Fibroblast of pulmonary artery (primary cell): ENCODE results near the gene FAM210A.

ENCODE experiments used
- DNase-seq: peaks from one replicate; pipeline ENCODE4 v3.0.0-alpha.2; 2010; ENCODE audit warnings: low read depth
- H3K4me3 ChIP-seq: replicated peaks from 2 replicates; pipeline ENCODE4 v1.5.1; 2011; ENCODE audit warnings: low read depth, mild to moderate bottlenecking, control low read depth, low read length, moderate library complexity
- TF ChIP-seq, protein P1 (sequence below): IDR thresholded peaks from 2 replicates; pipeline ENCODE4 v1.5.1; 2011; ENCODE audit warnings: mild to moderate bottlenecking, control low read depth, low read length, inconsistent platforms; ENCODE audit errors: missing control alignments

Gene FAM210A

GRCh38 chr18:13619505-13620205, 106.7 kb downstream of the FAM210A start:
- TF ChIP-seq, protein P1, sequence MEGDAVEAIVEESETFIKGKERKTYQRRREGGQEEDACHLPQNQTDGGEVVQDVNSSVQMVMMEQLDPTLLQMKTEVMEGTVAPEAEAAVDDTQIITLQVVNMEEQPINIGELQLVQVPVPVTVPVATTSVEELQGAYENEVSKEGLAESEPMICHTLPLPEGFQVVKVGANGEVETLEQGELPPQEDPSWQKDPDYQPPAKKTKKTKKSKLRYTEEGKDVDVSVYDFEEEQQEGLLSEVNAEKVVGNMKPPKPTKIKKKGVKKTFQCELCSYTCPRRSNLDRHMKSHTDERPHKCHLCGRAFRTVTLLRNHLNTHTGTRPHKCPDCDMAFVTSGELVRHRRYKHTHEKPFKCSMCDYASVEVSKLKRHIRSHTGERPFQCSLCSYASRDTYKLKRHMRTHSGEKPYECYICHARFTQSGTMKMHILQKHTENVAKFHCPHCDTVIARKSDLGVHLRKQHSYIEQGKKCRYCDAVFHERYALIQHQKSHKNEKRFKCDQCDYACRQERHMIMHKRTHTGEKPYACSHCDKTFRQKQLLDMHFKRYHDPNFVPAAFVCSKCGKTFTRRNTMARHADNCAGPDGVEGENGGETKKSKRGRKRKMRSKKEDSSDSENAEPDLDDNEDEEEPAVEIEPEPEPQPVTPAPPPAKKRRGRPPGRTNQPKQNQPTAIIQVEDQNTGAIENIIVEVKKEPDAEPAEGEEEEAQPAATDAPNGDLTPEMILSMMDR: no peak
- no peak for DNase-seq
- no peak overlapping the region for H3K4me3 ChIP-seq

DNA sequence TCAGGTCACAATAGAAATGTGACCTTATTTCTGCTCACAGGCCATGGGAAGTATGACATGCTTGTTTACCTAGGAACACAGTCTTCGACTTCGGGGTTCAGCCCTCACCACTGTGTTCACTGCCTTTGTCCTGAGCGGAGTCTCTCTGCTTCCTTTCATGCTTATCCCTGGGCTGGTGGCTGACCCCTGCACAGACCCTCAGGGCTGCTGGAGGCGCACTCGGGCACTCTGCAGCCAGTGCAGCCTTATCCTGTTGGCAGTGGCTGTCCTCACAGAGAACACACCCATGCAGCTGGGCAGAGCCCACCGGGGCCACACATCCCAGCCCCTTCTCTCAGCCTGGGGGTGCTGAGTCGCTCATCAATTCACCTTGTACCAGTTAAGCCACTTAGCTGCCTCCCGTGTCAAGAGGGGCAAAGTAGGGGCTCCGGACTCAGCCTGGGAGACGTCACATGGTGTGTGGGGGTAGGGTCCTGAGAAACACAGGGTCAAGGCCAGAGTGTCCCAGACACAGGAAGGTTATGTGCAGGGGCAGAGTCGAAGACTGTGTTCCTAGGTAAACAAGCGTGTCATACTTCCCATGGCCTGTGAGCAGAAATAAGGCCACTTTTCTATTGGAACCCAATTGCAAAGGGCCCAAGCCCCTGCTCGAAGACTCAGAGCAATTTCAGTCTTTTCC, 107.5 kb downstream of the FAM210A start:
- TF ChIP-seq, protein P1: no peak
- H3K4me3 ChIP-seq: no peak overlapping the region
- DNase-seq: no peak

- H3K4me3 ChIP-seq: no peak overlapping the region
- TF ChIP-seq, protein P1: no peak
- no peak for DNase-seq
These were observed 108.4 kb downstream of the FAM210A start for GRCh38 chr18:13617826-13618515.

DNA sequence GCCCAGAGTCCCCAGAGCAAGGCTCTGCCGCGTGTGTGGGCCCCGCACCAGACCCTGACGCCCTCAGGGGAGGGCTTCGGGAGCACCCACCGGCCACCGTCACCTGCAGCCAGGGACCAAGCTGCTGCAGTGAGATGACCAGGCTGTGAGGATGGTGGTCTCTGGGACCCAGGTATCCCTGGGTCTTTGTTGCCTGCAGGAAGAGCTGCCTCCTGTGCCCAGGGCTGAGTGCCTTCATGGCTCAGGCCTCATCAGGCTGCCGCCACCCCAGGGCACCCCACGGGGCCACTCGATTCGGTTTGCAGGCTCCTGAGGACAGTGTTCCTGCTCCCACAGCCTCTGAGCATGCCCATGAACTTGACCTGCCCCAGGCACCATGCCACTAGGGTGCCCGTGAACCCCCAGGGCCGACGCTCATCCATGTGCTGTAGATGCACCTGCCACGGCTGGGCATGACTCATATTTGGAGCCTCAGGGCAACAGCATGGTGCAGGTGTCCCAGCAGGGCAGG, 109.8 kb downstream of the FAM210A start:
- TF ChIP-seq, protein P1: no peak
- no peak overlapping the region for H3K4me3 ChIP-seq
- no peak for DNase-seq

DNA sequence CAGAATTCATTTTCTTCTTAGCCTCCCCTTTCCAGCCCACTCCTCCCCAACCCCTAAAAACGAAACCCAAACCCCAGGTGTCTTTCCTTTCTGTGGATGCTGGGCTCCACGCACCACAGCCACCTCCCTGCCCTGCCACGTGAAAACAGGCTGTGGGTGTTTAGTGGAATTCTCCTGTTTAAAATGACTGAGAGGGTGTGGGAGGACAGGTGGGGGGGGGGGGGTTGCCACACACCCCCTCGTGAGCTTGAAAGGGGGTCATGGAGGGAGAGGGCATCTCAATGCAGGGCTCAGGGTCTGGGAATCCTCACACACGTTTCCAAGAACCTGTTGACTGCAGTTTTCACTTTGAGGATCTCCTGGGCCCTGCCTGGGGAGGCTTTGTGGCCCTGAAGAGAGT, 110.3 kb downstream of the FAM210A start:
- H3K4me3 ChIP-seq: no peak overlapping the region
- TF ChIP-seq, protein P1: no peak
- no peak for DNase-seq

DNA sequence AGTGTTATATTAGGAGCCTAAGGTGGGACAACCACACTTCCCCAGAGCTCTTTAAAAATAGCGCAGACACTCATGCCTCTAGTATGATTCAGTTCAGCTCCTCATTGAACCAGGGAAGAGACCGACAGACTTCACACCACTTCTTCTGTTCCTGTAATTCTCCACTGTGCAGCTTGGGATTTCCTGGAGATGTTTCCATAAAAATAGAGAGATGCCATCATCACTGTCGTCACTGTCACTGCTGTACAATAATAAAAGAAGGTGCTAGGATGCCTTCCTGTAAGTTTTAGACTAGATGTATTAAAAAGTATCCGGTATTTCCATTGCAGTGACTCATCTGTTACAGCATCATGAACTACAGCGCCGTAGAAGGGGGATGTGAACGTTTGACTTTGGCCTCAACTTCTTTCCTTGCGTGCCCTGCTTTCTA, 110.9 kb downstream of the FAM210A start:
- no peak for DNase-seq
- TF ChIP-seq, protein P1: no peak

More for the DNA sequence above, 110.9 kb downstream of the FAM210A start:
- no peak overlapping the region for H3K4me3 ChIP-seq
